ENCODE data around the gene ZNF580.

DNA sequence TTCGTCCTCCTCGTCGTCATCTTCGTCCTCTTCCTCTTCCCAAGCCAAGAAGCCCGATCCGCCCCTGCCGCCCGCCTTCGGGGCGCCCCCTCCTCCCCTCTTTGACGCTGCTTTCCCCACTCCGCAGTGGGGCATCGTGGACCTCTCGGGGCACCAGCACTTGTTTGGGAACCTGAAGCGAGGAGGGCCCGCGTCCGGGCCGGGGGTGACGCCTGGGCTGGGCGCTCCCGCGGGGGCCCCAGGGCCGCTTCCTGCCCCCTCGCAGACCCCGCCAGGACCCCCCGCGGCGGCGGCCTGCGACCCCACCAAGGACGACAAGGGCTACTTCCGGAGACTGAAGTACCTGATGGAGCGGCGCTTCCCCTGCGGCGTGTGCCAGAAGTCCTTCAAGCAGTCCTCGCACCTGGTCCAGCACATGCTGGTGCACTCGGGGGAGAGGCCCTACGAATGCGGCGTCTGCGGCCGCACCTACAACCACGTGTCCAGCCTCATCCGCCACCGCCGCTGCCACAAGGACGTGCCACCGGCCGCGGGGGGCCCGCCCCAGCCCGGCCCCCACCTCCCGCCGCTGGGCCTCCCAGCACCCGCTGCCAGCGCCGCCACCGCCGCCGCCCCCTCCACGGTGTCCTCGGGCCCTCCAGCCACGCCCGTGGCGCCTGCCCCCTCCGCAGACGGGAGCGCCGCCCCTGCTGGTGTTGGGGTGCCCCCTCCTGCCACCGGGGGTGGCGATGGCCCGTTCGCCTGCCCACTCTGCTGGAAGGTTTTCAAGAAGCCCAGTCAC is 26.7 kb upstream of the ZNF580 start:
- TF ChIP-seq CTCF (CRISPR knock-in tag; IDR thresholded peaks at IDR 0.05) (no peak), ZNF3 (CRISPR knock-in tag; IDR thresholded peaks at IDR 0.05) (no peak), MTA3 (CRISPR knock-in tag; IDR thresholded peaks at IDR 0.05) (no peak), NFE2L1 (CRISPR knock-in tag; IDR thresholded peaks at IDR 0.05; ENCODE audit: borderline replicate concordance) (no peak), PITX1 (CRISPR knock-in tag; IDR thresholded peaks at IDR 0.05) (no peak), FOXA3 (CRISPR knock-in tag; IDR thresholded peaks at IDR 0.05) (no peak), RXRA (CRISPR knock-in tag; IDR thresholded peaks at IDR 0.05) (no peak), POLR2AphosphoS5 (IDR thresholded peaks at IDR 0.05; ENCODE audit: low read depth, low read length) (no peak)
